Measurements from ENCODE around the gene BIN2. TPM values are rescaled to one million over a fixed set of nuclear protein-coding genes. Genes with fewer than 3 reads are reported as not detected.
"Not testable (repeated sequence)": the region's sequence is repeated elsewhere in the genome, so short reads cannot be mapped to it uniquely, and the experiment has no call there.

Gene BIN2
- polyA plus RNA-seq, 3 donors, result 120 to 376 (median 196) TPM

GRCh38 chr12:51341251-51342007, 17.5 kb upstream of the BIN2 start:
- no peak overlapping the region for H3K27ac ChIP-seq (ENCODE audit: low read depth in 1 of 2, low read length in 2 of 2)
- H3K9ac ChIP-seq (ENCODE audit: insufficient read depth, low read length, poor library complexity, severe bottlenecking), result no peak overlapping the region
- peaks cover 0 to 2% (median 0%) of the 10 kb centered on the region in 7 donors for H3K9me3 Mint-ChIP-seq
- peak overlapping the region; percentile 64 for H3K4me2 ChIP-seq (replicated peaks; ENCODE audit: extremely low read depth, low read length, poor library complexity, severe bottlenecking)
- H2AFZ ChIP-seq (ENCODE audit: insufficient read depth, low read depth, low read length, poor library complexity, severe bottlenecking), result peak overlapping the region; percentile 76
- H3K27me3 Mint-ChIP-seq (ENCODE audit: low read depth in 3 of 3), result peaks cover 4 to 6% (median 4%) of the 10 kb centered on the region in 3 donors
- H3K36me3 Mint-ChIP-seq, result no peaks in the 10 kb centered on the region
- H3K4me3 ChIP-seq (replicated peaks in 1 of 3; ENCODE audit: low read depth in 2 of 3, low read length in 3 of 3), result peak overlapping the region; percentile 0 to 67 (median 25)
- H3K4me3 Mint-ChIP-seq, result peak overlapping the region; percentile 70 to 88
- H3K4me1 Mint-ChIP-seq, result peaks cover 23% of the 10 kb centered on the region
- peak; percentile 52 to 73 (median 61) for DNase-seq
- no peaks in the 10 kb centered on the region for H3K27me3 ChIP-seq (ENCODE audit: control insufficient read depth in 2 of 2, insufficient read depth in 2 of 2, low read length in 2 of 2)
- no peaks in the 10 kb centered on the region for H3K9me3 ChIP-seq (replicated peaks in 1 of 2; ENCODE audit: control insufficient read depth in 1 of 2, insufficient read depth in 1 of 2, low read length in 2 of 2)
- peaks cover 11 to 12% of the 10 kb centered on the region in 2 donors for H3K4me1 ChIP-seq (ENCODE audit: control insufficient read depth in 1 of 2, insufficient read depth in 2 of 2, low read length in 2 of 2)
- WGBS (ENCODE audit: insufficient coverage), result 61% methylated on average over 3 of the region's 9 CpGs
- TF ChIP-seq CTCF (IDR thresholded peaks at IDR 0.05), result peak; percentile 98
- intact Hi-C loops (cut with micrococcal nuclease), result loop anchor here (10.0 kb wide), 4 partner anchors 77 to 507 kb away; partner anchors contain the start of gene LETMD1 (in 1 of the 2)
- H3K27ac Mint-ChIP-seq, result peak overlapping the region in 2 of 7 donors; percentile 46 to 64
- H3K79me2 ChIP-seq (ENCODE audit: insufficient read depth, low read length), result no peaks in the 10 kb centered on the region
- H3K36me3 ChIP-seq (replicated peaks in 1 of 2; ENCODE audit: control insufficient read depth in 1 of 2, insufficient read depth in 2 of 2, low read length in 2 of 2), result no peaks in the 10 kb centered on the region
- no peaks in the 10 kb centered on the region for H4K20me1 ChIP-seq (ENCODE audit: insufficient read depth, low read length)

- intact Hi-C loops (cut with micrococcal nuclease), result loop anchor here (10.0 kb wide), 4 partner anchors 75 to 505 kb away; partner anchors contain the start of gene LETMD1 (in 1 of the 2)
- Histone ChIP-seq H3K9me3 (replicated peaks in 1 of 2; ENCODE audit: control insufficient read depth in 1 of 2, insufficient read depth in 1 of 2, low read length in 2 of 2) (no peaks in the 10 kb centered on the region), H3K27me3 (ENCODE audit: control insufficient read depth in 2 of 2, insufficient read depth in 2 of 2, low read length in 2 of 2) (no peaks in the 10 kb centered on the region), H3K4me1 (ENCODE audit: control insufficient read depth in 1 of 2, insufficient read depth in 2 of 2, low read length in 2 of 2) (peaks cover 28% of the 10 kb centered on the region in 2 donors), H3K79me2 (ENCODE audit: insufficient read depth, low read length) (no peaks in the 10 kb centered on the region), H3K27ac (ENCODE audit: low read depth in 1 of 2, low read length in 2 of 2) (no peak overlapping the region), H3K9ac (ENCODE audit: insufficient read depth, low read length, poor library complexity, severe bottlenecking) (no peak overlapping the region), H3K4me3 (replicated peaks in 1 of 3; ENCODE audit: low read depth in 2 of 3, low read length in 3 of 3) (no peak overlapping the region), H2AFZ (ENCODE audit: insufficient read depth, low read depth, low read length, poor library complexity, severe bottlenecking) (no peak overlapping the region), H3K36me3 (replicated peaks in 1 of 2; ENCODE audit: control insufficient read depth in 1 of 2, insufficient read depth in 2 of 2, low read length in 2 of 2) (no peaks in the 10 kb centered on the region), H3K4me2 (replicated peaks; ENCODE audit: extremely low read depth, low read length, poor library complexity, severe bottlenecking) (no peak overlapping the region), H4K20me1 (ENCODE audit: insufficient read depth, low read length) (no peaks in the 10 kb centered on the region)
- Mint-ChIP-seq H3K27ac (no peak overlapping the region), H3K4me3 (no peak overlapping the region), H3K4me1 (peaks cover 34% of the 10 kb centered on the region), H3K27me3 (ENCODE audit: low read depth in 3 of 3) (peaks cover 4 to 12% (median 5%) of the 10 kb centered on the region in 3 donors), H3K36me3 (peaks cover 0 to 3% of the 10 kb centered on the region in 2 donors), H3K9me3 (peaks cover 0 to 2% (median 0%) of the 10 kb centered on the region in 7 donors)
- TF ChIP-seq CTCF (IDR thresholded peaks at IDR 0.05), result no peak
- DNase-seq, result no peak
- WGBS (ENCODE audit: insufficient coverage), result 40% methylated on average over 1 of the region's 6 CpGs
These were observed 15.8 kb upstream of the BIN2 start for GRCh38 chr12:51339750-51340149.

GRCh38 chr12:51337336-51337735, 13.4 kb upstream of the BIN2 start:
- H4K20me1 ChIP-seq (ENCODE audit: insufficient read depth, low read length); H3K79me2 ChIP-seq (ENCODE audit: insufficient read depth, low read length); H3K4me3 ChIP-seq (replicated peaks in 1 of 3; ENCODE audit: low read depth in 2 of 3, low read length in 3 of 3); H3K27ac ChIP-seq (ENCODE audit: low read depth in 1 of 2, low read length in 2 of 2); intact Hi-C loops (cut with micrococcal nuclease); H3K4me2 ChIP-seq (replicated peaks; ENCODE audit: extremely low read depth, low read length, poor library complexity, severe bottlenecking); DNase-seq; H3K27ac Mint-ChIP-seq; H3K9ac ChIP-seq (ENCODE audit: insufficient read depth, low read length, poor library complexity, severe bottlenecking); H2AFZ ChIP-seq (ENCODE audit: insufficient read depth, low read depth, low read length, poor library complexity, severe bottlenecking); H3K36me3 Mint-ChIP-seq; H3K4me3 Mint-ChIP-seq; H3K36me3 ChIP-seq (replicated peaks in 1 of 2; ENCODE audit: control insufficient read depth in 1 of 2, insufficient read depth in 2 of 2, low read length in 2 of 2); H3K9me3 ChIP-seq (replicated peaks in 1 of 2; ENCODE audit: control insufficient read depth in 1 of 2, insufficient read depth in 1 of 2, low read length in 2 of 2); H3K9me3 Mint-ChIP-seq; H3K27me3 ChIP-seq (ENCODE audit: control insufficient read depth in 2 of 2, insufficient read depth in 2 of 2, low read length in 2 of 2): not testable (repeated sequence)
- peaks cover 41% of the 10 kb centered on the region for H3K4me1 Mint-ChIP-seq
- peaks cover 2 to 16% (median 11%) of the 10 kb centered on the region in 3 donors for H3K27me3 Mint-ChIP-seq (ENCODE audit: low read depth in 3 of 3)
- H3K4me1 ChIP-seq (ENCODE audit: control insufficient read depth in 1 of 2, insufficient read depth in 2 of 2, low read length in 2 of 2), result peaks cover 31 to 38% of the 10 kb centered on the region in 2 donors

All from CD14-positive monocyte (primary cell).